GM21723 (cell line): ENCODE data around the gene FRY.

Experiments used
- ATAC-seq: cut with Tn5 transposase; IDR thresholded peaks from one replicate; pipeline ENCODE4 v1.9.1; 2021; ENCODE audit warnings: mild to moderate bottlenecking, moderate library complexity; ENCODE audit not compliant: unreplicated experiment

Gene FRY

GRCh38 chr13:32330441-32330840 lies 298.9 kb downstream of the FRY start:
- ATAC-seq, result no peak

- no peak for ATAC-seq
These were observed 303.1 kb downstream of the FRY start for GRCh38 chr13:32334671-32335070.

- no peak for ATAC-seq
These were observed 309.3 kb downstream of the FRY start for GRCh38 chr13:32340914-32341313.

- ATAC-seq, result no peak
These were observed 316.1 kb downstream of the FRY start for GRCh38 chr13:32347651-32348050.
